Measurements from ENCODE around the gene RBMXL3.
"Not testable (repeated sequence)": the region's sequence is repeated elsewhere in the genome, so short reads cannot be mapped to it uniquely, and the experiment has no call there.

The RBMXL3 gene

DNA sequence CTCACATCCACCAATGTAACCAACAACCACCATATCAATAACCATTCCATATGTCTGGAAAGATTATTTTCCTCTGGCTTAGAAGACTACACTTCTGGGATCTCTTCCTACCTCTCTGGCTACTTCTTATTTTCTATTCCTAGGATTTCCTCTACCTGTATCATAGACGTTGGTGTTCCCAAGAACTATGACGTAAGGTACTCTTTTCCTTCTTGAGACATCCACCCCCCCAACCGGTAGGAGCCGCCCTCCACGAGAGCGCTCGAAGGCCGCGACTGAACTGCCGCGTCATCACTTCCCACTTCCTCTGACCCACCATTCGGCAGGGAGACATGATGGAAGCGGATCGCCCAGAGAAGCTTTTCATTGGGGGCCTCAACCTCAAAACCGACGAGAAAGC lies at the start of gene RBMXL3:
TSS of gene RBMXL3 (plus strand) at position 301 of the 400 bp plus-strand sequence. CDS start at position 333, 32 bp downstream.
- no peak for DNase-seq

DNA sequence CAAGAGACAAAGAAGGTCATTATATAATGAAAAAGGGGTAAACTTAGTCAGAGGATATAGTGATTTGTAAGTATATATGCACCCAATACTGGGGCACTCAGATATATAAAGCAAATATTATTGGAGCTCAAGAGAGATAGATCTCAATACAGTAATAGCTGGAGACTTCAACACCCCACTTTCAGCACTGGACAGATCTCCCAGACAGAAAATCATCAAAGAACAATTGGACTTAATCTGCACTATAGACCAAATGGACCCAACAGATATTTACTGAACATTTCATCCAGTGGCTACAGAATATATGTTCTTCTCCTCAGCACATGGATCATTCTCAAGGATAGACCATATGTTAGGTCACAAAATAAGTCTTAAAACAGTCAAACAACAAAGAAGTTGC lies 47.2 kb upstream of the RBMXL3 start:
- no peak for DNase-seq

DNA sequence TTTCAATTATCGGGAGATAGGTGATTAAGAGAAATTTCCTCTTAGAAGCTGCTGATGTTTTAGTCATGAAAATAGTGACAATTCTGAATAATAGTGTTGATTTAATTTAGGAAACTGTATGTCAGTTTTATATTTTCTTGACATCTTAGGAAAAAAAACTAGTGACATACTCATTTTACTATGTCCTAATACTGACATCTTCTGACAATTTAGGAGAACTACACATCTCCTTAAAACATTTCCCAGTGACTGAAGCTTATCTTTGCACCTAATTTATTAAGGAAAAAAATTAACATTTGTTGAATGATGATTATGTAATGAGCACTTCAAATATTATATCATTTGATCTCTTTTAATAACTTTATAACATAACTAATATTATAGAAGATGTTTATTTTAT lies 42.0 kb upstream of the RBMXL3 start:
- no peak for DNase-seq

DNA sequence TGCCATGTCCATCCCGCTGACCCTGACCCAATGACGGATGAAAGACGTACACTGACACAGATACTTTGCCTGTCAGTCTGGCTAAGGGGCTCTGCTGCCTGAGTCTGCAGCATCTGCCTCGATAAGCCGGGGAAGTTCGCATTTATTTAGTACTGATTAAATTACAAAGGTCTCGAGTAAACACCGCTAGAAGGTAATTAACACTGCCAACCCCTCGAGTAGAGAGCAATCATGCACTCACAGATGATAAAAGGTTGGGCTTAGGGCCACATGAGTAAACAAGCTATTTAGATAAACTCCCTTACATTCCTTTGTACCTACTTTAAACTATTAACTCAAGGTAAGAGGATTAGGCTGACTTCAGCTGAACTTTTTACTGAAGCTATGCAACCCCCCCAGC lies 16.0 kb upstream of the RBMXL3 start:
- no peak for DNase-seq

DNA sequence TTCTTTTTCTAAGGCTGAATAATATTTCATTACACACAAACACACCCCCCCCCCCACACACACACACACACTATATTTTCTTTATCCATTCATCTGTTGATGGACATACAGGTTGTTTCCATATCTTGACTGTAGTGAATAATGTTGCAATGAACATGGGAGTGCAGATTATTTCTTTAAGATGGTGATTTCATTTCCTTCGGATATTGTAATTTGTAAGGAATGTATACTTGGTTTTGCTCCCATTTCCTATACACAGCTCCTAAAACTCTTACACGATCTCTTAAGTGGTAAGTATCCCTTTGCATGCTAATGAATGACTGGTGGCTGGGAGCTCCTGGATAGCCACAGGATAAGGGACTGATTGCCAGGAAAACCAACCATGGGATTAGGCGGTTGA lies 14.7 kb upstream of the RBMXL3 start:
- no peak for DNase-seq

DNA sequence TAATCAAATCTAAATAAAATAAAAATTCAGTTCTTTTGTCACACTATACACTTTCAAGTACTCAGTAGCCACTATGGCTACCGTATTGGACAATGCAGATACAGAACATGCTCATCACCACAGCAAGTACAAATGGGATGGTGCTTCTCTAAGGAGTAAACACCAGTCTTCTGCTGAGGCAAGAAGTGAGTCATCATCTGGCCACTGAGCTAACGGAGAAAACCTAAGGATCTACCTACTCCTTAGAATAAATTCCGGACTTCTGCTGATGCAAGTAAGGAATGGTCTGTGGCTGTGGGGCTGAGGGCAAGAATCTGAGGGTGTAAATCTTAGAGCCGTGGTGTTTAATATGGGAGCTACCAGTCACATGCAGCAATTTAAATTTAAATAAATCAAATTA lies 11.3 kb upstream of the RBMXL3 start:
- peak; percentile 52 for DNase-seq

DNA sequence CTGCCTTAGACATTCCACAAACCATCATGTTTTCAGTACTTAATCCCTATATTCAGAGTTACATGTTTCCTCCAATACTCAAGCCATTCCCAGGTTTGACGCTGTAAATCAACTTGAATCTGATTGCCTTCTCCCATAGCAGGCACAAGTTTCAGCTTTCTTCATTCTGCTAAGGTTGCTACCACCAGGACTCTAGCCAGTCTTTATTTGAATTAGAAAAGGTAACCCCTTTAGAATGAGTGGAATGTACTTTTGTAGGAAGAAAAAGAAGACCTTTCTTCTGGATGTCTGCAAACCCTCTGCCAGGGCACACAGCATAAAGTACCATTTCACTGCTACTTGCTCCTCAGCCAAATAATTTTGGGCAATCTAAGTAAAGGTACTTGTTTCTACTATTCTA lies 10.7 kb upstream of the RBMXL3 start:
- no peak for DNase-seq

DNA sequence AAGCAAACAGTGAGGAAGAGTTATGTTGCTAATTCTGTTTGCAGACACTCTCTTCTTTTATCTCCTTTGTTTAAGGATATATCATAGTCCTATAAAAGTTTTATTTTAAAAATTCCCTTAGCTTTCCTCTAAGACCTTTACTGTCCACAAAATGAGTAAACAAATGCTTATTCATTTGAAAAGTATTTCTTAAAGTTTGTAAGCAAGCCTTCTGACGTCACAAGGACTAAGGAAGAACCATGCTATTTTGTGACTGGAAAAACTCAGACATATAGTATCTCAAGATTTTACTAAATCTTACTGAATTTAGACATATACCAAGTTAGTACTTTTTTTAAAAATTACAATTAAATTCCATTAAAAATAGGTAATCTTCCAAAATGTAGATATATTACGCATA lies 5.2 kb upstream of the RBMXL3 start:
- DNase-seq: no peak

DNA sequence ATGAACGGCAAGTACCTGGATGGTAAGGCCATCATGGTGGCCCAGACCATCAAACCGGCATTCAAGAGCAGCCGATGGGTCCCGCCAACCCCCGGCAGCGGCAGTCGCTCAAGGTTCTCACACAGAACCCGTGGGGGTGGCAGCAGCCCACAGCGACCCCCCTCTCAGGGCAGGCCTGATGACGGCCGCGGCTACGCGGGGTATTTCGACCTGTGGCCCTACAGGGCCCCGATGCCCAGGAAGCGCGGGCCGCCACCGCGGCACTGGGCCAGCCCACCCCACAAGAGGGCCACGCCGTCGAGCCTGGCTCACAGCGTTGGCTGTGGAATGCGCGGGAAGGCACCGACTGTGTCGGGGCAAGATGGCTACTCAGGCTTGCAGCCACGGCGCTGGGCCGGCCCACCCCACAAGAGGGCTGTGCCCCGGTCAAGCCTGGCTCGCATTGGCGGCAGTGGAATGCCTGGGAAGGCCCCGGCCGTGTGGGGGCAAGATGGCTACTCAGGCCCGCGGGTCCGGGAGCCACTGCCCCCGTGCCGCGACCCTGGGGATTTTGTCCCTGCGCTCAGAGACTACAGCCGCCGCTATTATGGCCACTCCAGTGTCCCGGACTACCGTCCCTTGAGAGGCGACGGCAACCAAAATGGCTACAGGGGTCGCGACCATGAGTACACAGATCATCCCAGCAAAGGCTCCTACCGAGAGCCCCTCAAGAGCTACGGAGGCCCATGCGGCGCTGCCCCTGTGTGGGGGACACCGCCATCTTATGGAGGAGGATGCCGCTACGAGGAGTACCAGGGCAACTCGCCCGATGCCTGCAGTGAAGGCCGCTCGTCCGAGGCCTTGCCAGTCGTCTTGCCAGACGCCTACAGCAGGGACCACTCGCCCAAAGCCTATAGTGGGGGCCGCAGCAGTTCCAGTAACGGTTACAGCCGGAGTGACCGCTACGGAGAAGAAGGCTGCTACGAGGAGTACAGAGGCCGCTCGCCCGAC lies 731 bp downstream of the RBMXL3 start:
- no peak for DNase-seq

DNA sequence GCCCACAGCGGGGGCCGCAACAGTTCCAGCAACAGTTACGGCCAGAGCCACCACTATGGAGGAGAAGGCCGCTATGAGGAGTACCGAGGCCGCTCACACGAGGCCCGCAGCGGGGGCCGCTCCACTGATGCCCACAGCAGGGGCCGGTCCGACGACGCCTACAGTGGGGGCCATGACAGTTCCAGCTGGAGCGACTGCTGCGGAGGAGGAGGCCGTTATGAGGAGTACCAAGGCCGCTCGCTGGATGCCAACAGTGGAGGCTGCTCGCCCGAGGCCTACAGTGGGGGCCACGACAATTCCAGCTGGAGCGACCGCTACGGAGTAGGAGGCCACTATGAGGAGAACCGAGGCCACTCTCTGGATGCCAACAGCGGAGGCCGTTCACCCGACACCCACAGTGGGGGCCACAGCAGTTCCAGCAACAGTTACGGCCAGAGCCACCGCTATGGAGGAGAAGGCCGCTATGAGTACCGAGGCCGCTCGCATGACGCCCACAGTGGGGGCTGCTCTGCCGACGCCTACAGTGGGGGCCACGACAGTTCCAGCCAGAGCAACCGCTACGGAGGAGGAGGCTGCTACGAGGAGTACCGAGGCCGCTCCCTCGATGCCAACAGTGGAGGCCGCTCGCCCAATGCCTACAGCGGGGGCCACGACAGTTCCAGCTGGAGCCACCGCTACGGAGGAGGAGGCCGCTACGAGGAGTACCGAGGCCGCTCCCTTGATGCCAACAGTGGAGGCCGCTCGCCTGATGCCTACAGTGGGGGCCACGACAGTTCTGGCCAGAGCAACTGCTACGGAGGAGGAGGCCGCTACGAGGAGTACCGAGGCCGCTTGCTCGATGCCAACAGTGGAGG lies 1.7 kb downstream of the RBMXL3 start:
- no peak for DNase-seq

DNA sequence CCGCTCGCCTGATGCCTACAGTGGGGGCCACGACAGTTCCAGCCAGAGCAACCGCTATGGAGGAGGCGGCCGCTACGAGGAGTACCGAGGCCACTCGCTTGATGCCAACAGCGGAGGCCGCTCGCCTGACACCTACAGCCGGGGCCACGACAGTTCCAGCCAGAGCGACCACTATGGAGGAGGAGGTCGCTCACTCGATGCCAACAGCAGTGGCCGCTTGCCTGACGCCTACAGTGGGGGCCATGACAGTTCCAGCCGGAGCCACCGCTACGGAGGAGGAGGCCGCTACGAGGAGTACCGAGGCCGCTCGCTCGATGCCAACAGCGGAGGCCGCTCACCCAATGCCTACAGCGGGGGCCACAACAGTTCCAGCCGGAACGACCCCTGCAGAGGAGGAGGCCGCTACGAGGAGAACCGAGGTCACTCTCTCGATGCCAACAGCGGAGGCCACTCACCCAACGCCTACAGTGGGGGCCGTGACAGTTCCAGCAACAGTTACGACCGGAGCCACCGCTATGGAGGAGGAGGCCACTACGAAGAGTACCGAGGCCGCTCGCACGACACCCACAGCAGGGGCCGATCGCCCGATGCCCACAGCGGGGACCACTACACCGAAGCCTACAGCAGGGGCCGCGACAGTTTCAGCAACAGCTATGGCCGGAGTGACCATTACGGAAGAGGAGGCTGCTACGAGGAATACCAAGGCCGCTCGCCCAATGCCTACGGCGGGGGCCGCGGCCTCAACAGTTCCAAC lies 2.5 kb downstream of the RBMXL3 start:
- DNase-seq: no peak

DNA sequence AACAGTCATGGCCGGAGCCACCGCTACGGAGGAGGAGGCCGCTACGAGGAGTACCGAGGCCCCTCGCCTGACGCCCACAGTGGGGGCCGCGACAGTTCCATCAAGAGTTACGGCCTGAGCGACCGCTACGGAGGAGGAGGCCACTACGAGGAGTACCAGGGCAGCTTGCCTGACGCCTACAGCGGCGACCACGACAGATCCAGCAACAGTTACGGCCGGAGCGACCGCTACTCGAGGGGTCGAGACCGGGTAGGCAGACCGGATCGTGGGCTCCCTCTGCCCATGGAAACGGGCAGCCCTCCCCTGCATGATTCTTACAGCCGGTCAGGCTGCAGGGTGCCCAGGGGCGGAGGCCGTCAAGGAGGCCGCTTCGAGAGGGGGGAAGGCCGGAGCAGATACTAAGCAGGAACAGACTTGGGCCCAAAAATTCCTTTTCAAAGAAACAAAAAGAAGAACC lies 3.1 kb downstream of the RBMXL3 start:
- no peak for DNase-seq

DNA sequence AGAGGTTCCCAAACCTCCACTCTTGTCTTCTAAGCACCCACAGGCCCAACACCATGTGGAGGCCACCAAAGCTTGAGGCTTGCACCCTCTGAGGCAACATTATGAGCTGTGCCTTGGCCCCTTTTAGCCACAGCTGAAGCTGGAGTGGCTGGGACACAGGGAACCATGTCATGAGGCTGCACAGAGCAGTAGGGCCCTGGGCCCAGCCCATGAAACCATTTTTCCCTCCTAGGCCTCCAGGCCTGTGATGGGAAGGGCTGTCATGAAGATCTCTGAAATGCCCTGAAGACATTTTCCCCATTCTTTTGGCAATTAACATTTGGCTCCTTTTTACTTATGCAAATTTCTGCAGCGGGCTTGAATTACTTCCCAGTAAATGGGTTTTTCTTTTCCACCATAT lies 14.8 kb downstream of the RBMXL3 start:
- no peak for DNase-seq

DNA sequence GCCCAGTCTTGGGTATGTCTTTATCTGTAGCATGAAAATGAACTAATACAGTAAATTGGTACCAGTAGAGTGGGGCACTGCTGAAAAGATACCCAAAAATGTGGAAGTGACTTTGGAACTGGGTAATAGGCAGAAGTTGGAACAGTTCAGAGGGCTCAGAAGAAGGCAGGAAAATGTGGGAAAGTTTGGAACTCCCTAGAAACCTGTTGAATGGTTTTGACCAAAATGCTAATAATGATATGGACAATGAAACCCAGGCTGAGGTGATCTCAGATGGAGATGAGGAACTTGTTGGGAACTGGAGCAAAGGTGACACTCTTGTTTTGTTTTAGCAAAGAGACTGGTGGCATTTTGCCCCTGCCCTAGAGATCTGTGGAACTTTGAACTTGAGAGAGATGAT lies 20.3 kb downstream of the RBMXL3 start:
- DNase-seq: not testable (repeated sequence)

DNA sequence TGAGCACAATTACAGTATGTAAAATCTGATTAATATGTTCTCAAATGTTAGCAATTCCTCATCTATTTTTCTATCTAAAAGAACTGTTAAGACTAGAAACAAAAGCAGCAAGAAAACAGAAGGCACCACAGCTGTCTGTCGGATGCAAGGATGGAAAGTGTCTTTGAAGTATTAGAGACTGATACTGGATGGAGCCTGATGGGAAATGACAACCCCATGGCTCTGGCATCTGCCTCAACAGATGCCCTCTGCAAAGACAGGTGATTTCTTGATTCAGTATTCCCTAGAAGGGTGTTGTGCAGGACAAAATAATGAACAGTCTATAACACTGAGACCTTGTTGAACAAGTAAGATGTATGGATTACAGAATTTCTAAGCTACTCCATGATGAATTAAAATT lies 24.9 kb downstream of the RBMXL3 start:
- DNase-seq: no peak

DNA sequence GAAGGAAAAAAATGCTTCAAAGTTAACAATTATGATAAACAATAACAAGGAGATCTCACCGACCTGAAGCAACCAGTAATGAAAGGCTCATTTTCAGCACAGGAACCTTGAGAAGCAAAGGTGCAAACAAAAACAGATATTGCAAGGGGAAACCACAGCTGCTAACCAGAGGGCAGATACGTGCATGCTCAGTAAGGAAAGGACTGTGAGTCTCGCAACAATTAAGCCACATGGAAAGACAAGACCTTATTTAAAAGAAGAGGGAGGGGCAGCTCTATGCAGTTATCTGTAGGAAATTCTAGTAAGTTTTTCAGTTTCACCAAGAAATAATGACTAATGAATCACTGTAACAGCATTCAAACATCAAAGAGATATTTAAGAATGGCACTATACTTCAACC lies 25.4 kb downstream of the RBMXL3 start:
- no peak for DNase-seq

DNA sequence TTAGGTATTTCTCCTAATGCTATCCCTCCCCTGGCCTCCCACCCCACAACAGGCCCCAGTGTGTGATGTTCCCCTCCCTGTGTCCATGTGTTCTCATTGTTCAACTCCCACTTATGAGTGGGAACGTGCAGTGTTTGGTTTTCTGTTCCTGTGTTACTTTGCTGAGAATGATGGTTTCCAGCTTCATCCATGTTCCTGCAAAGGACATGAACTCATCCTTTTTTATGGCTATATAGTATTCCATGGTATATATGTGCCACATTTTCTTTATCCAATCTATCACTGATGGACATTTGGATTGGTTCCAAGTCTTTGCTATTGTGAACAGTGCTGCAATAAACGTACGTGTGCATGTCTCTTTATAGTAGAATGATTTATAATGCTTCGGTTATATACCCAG lies 28.1 kb downstream of the RBMXL3 start:
- not testable (repeated sequence) for DNase-seq

DNA sequence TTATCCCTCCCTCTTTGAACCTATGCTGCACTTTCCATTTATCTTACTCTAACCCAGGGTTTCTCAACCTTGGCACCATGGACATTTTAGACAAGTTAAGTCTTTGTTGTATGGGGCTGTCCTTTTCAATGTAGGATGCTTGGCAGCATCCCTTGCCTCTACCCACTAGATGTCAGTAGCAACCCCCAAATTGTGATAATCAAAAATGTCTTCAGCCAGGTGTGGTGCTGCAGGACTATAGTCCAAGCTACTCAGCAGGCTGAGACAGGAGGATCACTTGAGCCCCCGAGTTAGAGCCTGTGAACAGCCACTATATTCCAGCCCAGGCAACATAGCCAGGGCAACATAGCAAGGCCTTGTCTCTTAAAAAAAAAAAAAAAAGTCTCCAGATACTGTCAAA lies 37.7 kb downstream of the RBMXL3 start:
- DNase-seq: peak; percentile 74

DNA sequence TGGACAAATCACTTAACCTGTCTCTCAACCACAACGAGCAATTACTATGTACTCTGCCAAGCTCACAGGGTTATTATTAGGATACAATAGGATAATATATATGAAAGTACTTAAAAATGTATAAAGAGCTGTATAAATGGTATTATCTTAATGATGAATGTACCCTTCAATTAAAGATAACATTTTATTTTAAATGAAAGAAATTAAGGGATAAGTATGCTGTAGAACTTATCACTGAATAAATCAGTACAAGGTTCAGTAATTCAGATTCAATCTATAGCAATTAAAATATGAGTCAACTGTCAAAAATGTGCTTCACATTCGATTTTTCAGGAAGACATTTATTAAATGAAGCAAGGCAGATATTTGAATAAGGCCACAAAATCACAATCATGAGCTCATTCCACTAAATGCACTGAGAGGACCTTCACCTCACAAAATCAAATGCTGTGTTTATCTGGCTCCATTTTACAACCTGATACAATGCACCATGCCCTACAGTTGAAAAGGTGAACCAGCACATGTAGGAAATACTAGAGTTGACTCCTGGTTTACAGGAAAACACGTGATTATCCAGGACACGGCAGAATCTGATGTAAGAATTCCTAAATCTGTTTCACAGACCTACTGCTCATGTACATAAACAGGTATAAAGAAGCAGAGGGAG lies 40.3 kb downstream of the RBMXL3 start:
- DNase-seq: no peak

DNA sequence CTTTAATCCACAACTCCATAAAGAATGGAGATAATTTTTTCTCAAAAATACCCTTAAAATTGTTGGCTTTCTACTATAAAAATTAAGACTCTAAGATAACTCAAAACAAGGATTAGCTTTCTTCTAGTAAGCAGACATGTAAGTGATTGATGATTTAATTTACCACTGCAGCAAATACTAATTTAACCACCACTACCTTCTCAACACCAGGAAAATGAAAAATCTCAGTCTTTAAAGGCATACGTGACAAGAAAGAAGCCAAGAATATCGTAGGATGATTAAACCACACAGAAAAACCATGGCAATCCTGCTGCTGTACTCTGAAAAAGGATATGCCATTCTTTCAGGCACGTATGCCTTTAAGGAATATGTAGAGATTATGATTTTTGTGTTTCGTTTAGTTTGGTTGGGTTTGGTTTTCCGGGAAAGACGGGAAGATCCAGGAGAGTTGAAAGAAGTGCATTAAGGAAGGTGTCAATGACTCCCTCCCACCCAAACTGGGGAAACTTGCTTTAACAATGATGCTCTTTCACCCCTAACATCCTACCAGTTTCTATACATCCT lies 43.8 kb downstream of the RBMXL3 start:
- no peak for DNase-seq

DNA sequence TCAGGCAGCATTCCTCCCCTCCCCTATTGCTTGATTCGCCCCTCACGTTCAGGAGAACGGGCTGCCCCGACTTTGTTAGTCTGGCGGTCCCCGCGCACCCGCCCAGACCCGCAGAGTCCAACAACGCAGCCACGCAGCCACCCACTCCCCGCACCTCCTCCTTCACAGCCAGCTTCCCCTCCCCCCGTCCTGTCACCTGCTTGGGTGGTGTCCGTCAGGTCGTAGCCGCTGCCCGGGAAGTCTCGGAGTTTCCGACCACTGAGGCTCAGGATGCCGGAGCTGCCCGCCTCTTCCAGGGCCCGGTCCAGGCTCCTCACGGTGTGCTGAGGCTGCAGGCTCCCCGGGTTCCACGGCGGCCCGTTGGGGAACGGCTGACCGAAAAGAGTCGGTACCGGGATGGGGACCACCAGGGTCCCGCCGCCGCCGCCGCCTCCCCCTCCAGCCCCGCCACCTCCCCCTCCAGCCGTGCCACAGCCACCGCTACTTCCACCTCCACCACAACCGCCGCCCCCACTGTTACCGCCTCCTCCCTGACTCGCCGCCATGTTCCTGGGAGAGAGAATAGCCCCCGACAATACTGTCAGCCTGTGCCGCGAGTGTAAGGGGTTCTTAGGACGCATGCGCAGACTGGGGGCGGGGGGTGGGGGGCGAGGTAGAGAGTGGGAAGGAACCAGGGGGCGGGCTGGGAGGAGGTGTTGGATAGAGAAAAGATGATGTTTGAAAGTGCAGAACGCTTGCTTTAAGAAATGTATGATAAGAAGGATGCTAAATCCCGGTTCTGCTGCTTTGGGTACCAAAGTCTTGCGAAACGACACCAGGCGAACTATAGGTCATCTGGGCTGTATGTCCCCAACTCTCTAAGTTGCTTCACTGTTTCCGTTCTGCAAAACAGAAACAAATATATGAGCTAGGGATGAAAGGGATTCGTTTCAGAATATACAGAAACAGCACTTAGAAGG lies 44.6 kb downstream of the RBMXL3 start, which contains the start of gene LRCH2:
TSS of gene LRCH2 (minus strand) at position 600 of the 959 bp plus-strand sequence. CDS start at position 545, 55 bp downstream.
- DNase-seq: peak; percentile 75
